ENCODE measurements around the gene POLR2I.

- TF ChIP-seq, protein P1, sequence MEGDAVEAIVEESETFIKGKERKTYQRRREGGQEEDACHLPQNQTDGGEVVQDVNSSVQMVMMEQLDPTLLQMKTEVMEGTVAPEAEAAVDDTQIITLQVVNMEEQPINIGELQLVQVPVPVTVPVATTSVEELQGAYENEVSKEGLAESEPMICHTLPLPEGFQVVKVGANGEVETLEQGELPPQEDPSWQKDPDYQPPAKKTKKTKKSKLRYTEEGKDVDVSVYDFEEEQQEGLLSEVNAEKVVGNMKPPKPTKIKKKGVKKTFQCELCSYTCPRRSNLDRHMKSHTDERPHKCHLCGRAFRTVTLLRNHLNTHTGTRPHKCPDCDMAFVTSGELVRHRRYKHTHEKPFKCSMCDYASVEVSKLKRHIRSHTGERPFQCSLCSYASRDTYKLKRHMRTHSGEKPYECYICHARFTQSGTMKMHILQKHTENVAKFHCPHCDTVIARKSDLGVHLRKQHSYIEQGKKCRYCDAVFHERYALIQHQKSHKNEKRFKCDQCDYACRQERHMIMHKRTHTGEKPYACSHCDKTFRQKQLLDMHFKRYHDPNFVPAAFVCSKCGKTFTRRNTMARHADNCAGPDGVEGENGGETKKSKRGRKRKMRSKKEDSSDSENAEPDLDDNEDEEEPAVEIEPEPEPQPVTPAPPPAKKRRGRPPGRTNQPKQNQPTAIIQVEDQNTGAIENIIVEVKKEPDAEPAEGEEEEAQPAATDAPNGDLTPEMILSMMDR (IDR thresholded peaks at IDR 0.05; ENCODE audit: low read depth, low read length), result no peak
- no peak for TF ChIP-seq EZH2phosphoT487 (IDR thresholded peaks at IDR 0.05; ENCODE audit: low read depth)
Observed at GRCh38 chr19:36089847-36090246, 24.8 kb downstream of the POLR2I start.
